SK-N-SH (cell line): ENCODE measurements around the gene TSPAN31. TPM values are rescaled to one million over a fixed set of nuclear protein-coding genes. Genes with fewer than 3 reads are reported as not detected.
A peak's percentile ranks its signal among the peaks of the same experiment; 100 is the strongest.

ENCODE experiments used
- CTCF ChIA-PET: fragments of 300-600, 350-600 bp; formaldehyde crosslinking; extraction: SDS; loops from one replicate; lab custom pipeline; 2021; lab: Yijun Ruan, JAX
- POLR2A ChIA-PET: fragments of 350-600 bp; sonication (Branson Sonifier 250); formaldehyde crosslinking; extraction: SDS; loops from one replicate; lab custom pipeline; 2020; ENCODE audit warnings: antibody characterized with exemption, inconsistent platforms; lab: Yijun Ruan, JAX
- DNase-seq: peaks from one replicate; pipeline ENCODE4 v3.0.0; 2012
- H2AFZ ChIP-seq: fragments of 200-600 bp; sonication (generic); 2 replicates; pipeline ENCODE4 v1.8.1; 2016; ENCODE audit warnings: antibody characterized with exemption, mild to moderate bottlenecking, low read depth
- H3F3A ChIP-seq: fragments of 200-600 bp; sonication (generic); replicated peaks from 2 replicates; pipeline ENCODE3; 2016; ENCODE audit warnings: antibody characterized with exemption, mild to moderate bottlenecking; ENCODE audit not compliant: insufficient read depth
- H3K27ac ChIP-seq, 2 experiments: fragments of 200-500 bp in 1 of 2; fragments of 200-600 bp in 1 of 2; sonication (Bioruptor generic) in 1 of 2; sonication (generic), shearing (Covaris generic) in 1 of 2; 2 replicates each; pipeline versions ENCODE4 v1.5.1 to v1.6.1; 2014 to 2016; ENCODE audit warnings: low read depth in 2 of 2, inconsistent platforms in 1 of 2, low read length in 1 of 2, mild to moderate bottlenecking in 1 of 2, mixed read lengths in 1 of 2
- H3K27me3 ChIP-seq: fragments of 200-600 bp; sonication (generic), shearing (Covaris generic); 2 replicates; pipeline ENCODE4 v1.6.1; 2016; ENCODE audit warnings: mixed run types; ENCODE audit not compliant: insufficient read depth
- H3K36me3 ChIP-seq, 2 experiments: fragments of 200-500 bp in 1 of 2; fragments of 200-600 bp in 1 of 2; sonication (Bioruptor generic) in 1 of 2; sonication (generic) in 1 of 2; replicated peaks in 1 of 2; 2 replicates each; pipeline versions ENCODE3 to v1.5.1; 2014 to 2016; ENCODE audit warnings: low read length in 1 of 2, mild to moderate bottlenecking in 1 of 2; ENCODE audit not compliant: insufficient read depth in 2 of 2, control insufficient read depth in 1 of 2
- H3K4me1 ChIP-seq, 2 experiments: fragments of 200-500 bp in 1 of 2; fragments of 200-600 bp in 1 of 2; sonication (Bioruptor generic) in 1 of 2; sonication (generic), shearing (Covaris generic) in 1 of 2; 2 replicates each; pipeline versions ENCODE4 v1.5.1 to v1.6.1; 2014 to 2016; ENCODE audit warnings: low read depth in 1 of 2, low read length in 1 of 2, mixed run types in 1 of 2; ENCODE audit not compliant: insufficient read depth in 2 of 2, control insufficient read depth in 1 of 2
- H3K4me2 ChIP-seq: fragments of 200-600 bp; sonication (generic), shearing (Covaris generic); 2 replicates; pipeline ENCODE4 v1.6.1; 2017; ENCODE audit warnings: mixed run types
- H3K4me3 ChIP-seq, 2 experiments: fragments of 200-500 bp in 1 of 2; fragments of 200-600 bp in 1 of 2; sonication (Bioruptor generic) in 1 of 2; sonication (generic), shearing (Covaris generic) in 1 of 2; 2 replicates each; pipeline versions ENCODE4 v1.5.1 to v1.8.1; 2014 to 2016; ENCODE audit warnings: low read depth in 2 of 2, inconsistent platforms in 1 of 2, low read length in 1 of 2, mild to moderate bottlenecking in 1 of 2, mixed read lengths in 1 of 2, moderate library complexity in 1 of 2
- H3K79me2 ChIP-seq: fragments of 200-600 bp; sonication (generic); 2 replicates; pipeline ENCODE4 v1.8.1; 2017; ENCODE audit warnings: mild to moderate bottlenecking; ENCODE audit not compliant: insufficient read depth
- H3K9ac ChIP-seq: fragments of 200-600 bp; sonication (generic); 2 replicates; pipeline ENCODE4 v1.6.1; 2017; ENCODE audit warnings: mixed run types
- H3K9me2 ChIP-seq: fragments of 200-600 bp; sonication (generic); 2 replicates; pipeline ENCODE4 v1.6.1; 2017; ENCODE audit warnings: mixed run types
- H3K9me3 ChIP-seq: fragments of 200-600 bp; sonication (generic); 2 replicates; pipeline ENCODE4 v1.6.1; 2017; ENCODE audit warnings: mixed run types, mild to moderate bottlenecking, moderate library complexity
- H4K20me1 ChIP-seq: fragments of 200-600 bp; sonication (generic); 2 replicates; pipeline ENCODE4 v1.6.1; 2017; ENCODE audit warnings: mild to moderate bottlenecking, mixed run types; ENCODE audit not compliant: insufficient read depth
- CTCF ChIP-seq: fragments of 200-600 bp; sonication (generic); IDR thresholded peaks from 2 replicates; pipeline ENCODE4 v1.6.1; 2017; ENCODE audit warnings: antibody characterized with exemption, mild to moderate bottlenecking, moderate library complexity
- ELF1 ChIP-seq: IDR thresholded peaks from 2 replicates; pipeline ENCODE4 v1.4.0; 2012
- EZH2phosphoT487 ChIP-seq: fragments of 200-600 bp; sonication (generic); IDR thresholded peaks from 2 replicates; pipeline ENCODE4 v1.6.1; 2017; ENCODE audit warnings: low read depth, mixed run types, mild to moderate bottlenecking, antibody characterized with exemption, moderate library complexity, borderline replicate concordance
- FOSL2 ChIP-seq: IDR thresholded peaks from 2 replicates; pipeline ENCODE4 v1.4.0; 2012; ENCODE audit warnings: low read depth, mild to moderate bottlenecking, moderate library complexity, borderline replicate concordance
- FOXJ3 ChIP-seq: sonication (generic); formaldehyde crosslinking; IDR thresholded peaks from 2 replicates; pipeline ENCODE4 v1.5.1; 2020; ENCODE audit warnings: mild to moderate bottlenecking, missing genetic modification reagents
- FOXM1 ChIP-seq: IDR thresholded peaks from 2 replicates; pipeline ENCODE4 v1.4.0; 2012; ENCODE audit warnings: low read depth, mild to moderate bottlenecking
- GABPA ChIP-seq: IDR thresholded peaks from 2 replicates; pipeline ENCODE4 v1.4.0; 2012; ENCODE audit warnings: low read depth, mild to moderate bottlenecking
- GATA2 ChIP-seq: sonication (generic); formaldehyde crosslinking; IDR thresholded peaks from 2 replicates; pipeline ENCODE4 v1.5.0; 2020; ENCODE audit warnings: mild to moderate bottlenecking, missing genetic modification reagents
- IRF3 ChIP-seq: fragments of 150-350 bp; IDR thresholded peaks from 2 replicates; pipeline ENCODE4 v1.6.1; 2016; ENCODE audit warnings: mild to moderate bottlenecking, low read depth, low read length
- MXI1 ChIP-seq: IDR thresholded peaks from 2 replicates; pipeline ENCODE4 v1.6.1; 2012; ENCODE audit warnings: mild to moderate bottlenecking, low read depth, low read length, improper control_type of control experiment
- POLR2AphosphoS5 ChIP-seq: IDR thresholded peaks from 2 replicates; pipeline ENCODE4 v1.6.1; 2012; ENCODE audit warnings: low read depth, low read length
- RCOR1 ChIP-seq: fragments of 150-350 bp; IDR thresholded peaks from 2 replicates; pipeline ENCODE4 v1.6.1; 2017; ENCODE audit warnings: antibody characterized with exemption, low read length
- SMC3 ChIP-seq: IDR thresholded peaks from 2 replicates; pipeline ENCODE4 v1.6.1; 2012; ENCODE audit warnings: low read depth, low read length, improper control_type of control experiment
- TAF1 ChIP-seq: IDR thresholded peaks from 2 replicates; pipeline ENCODE4 v1.6.1; 2012; ENCODE audit warnings: low read depth, mild to moderate bottlenecking, low read length, moderate library complexity, borderline replicate concordance
- TCF12 ChIP-seq: IDR thresholded peaks from 2 replicates; pipeline ENCODE4 v1.4.0; 2012
- USF1 ChIP-seq: IDR thresholded peaks from 2 replicates; pipeline ENCODE4 v1.4.0; 2012; ENCODE audit warnings: low read depth, borderline replicate concordance
- USF2 ChIP-seq: fragments of 150-350 bp; IDR thresholded peaks from 2 replicates; pipeline ENCODE4 v1.6.1; 2017; ENCODE audit warnings: antibody characterized with exemption, low read length, low read depth, borderline replicate concordance
- ZBTB33 ChIP-seq: IDR thresholded peaks from 2 replicates; pipeline ENCODE4 v1.4.0; 2012; ENCODE audit warnings: low read depth, borderline replicate concordance
- WGBS: methylation state at CpG from one replicate; pipeline ENCODE4 v1.1.6; 2017; ENCODE audit warnings: low lambda C conversion rate; 5-methylcytosine and 5-hydroxymethylcytosine counted together
- polyA plus RNA-seq, 3 experiments: library from polyadenylated mRNA; depleted of rRNA; stranded (reverse); fragments of >200 nt; gene quantifications; 2 replicates each; pipeline ENCODE4 v1.2.3, GENCODE V29; 2012

TSPAN31 gene
- polyA plus RNA-seq, 1 of the 3 experiments (the other 2 are of a cell fraction) = 36.8 TPM

GRCh38 chr12:57771236-57771872 lies 26.5 kb downstream of the TSPAN31 start:
- peaks cover 9 to 21% of the 10 kb centered on the region in 2 experiments for H3K36me3 ChIP-seq
- peaks cover 3 to 19% of the 10 kb centered on the region in 2 experiments; a peak in 1 of 4 replicates for H3K4me1 ChIP-seq
- CTCF ChIA-PET = interaction anchor here (0.8 to 2.0 kb wide), 7 partner anchors 10 to 45 kb away, joined by 3 to 11 read pairs (median 4); partner anchors contain the start of gene TSFM
- TF ChIP-seq ZBTB33 (no peak), FOXJ3 (CRISPR knock-in tag) (no peak), FOSL2 (0 out of 2 replicates have a peak, but pooled peaks have one; percentile 3), USF2 (no peak), FOXM1 (no peak)
- POLR2A ChIA-PET = no interaction called here
- H3F3A ChIP-seq = peaks cover 3% of the 10 kb centered on the region
- no peaks in the 10 kb centered on the region for H3K9me2 ChIP-seq
- peak overlapping the region; percentile 93 for H3K4me2 ChIP-seq
- peak; percentile 93 for DNase-seq
- WGBS = 2% methylated on average over 15 of the region's 16 CpGs
- H3K4me3 ChIP-seq = peak overlapping the region; percentile 60 to 78
- H3K27me3 ChIP-seq = no peaks in the 10 kb centered on the region
- H3K27ac ChIP-seq = peak overlapping the region; percentile 65 to 92
- peak overlapping the region; percentile 88 for H3K9ac ChIP-seq
- peak overlapping the region; percentile 88 for H2AFZ ChIP-seq
- H3K9me3 ChIP-seq = no peaks in the 10 kb centered on the region
- H4K20me1 ChIP-seq = no peaks in the 10 kb centered on the region
- H3K79me2 ChIP-seq = peaks cover 33% of the 10 kb centered on the region

- Histone ChIP-seq H3K79me2 (peaks cover 33% of the 10 kb centered on the region), H3K4me2 (peak within 1 kb of the TSS; percentile 93), H3K9me3 (no peaks in the 10 kb centered on the region), H3K4me1 (peaks cover 3 to 13% of the 10 kb centered on the region in 2 experiments; a peak in 1 of 4 replicates), H4K20me1 (no peaks in the 10 kb centered on the region), H3K9me2 (no peaks in the 10 kb centered on the region), H3K27me3 (no peaks in the 10 kb centered on the region), H3K27ac (peak within 1 kb of the TSS; percentile 92 to 93), H3K36me3 (peaks cover 9 to 21% of the 10 kb centered on the region in 2 experiments), H3K9ac (peak within 1 kb of the TSS; percentile 88), H3F3A (peaks cover 3% of the 10 kb centered on the region), H2AFZ (peak within 1 kb of the TSS; percentile 88), H3K4me3 (peak within 1 kb of the TSS; percentile 60 to 78)
- CTCF ChIA-PET = interaction anchor here (0.8 to 1.5 kb wide), 4 partner anchors 9 to 46 kb away, joined by 4 to 6 read pairs (median 4); partner anchors contain the start of gene TSFM
- POLR2A ChIA-PET = interaction anchor here (0.7 to 1.2 kb wide), 4 partner anchors 8 to 18 kb away, joined by 4 to 5 read pairs (median 4); no protein-coding TSS in a partner anchor
- WGBS = 0% methylated on average over 5 of the region's 28 CpGs
- peak; percentile 94 for DNase-seq
- TF ChIP-seq RCOR1 (no peak), MXI1 (peak; percentile 100), GABPA (no peak), USF1 (peak; percentile 68; the same call in 1 of the 2 replicates), SMC3 (no peak), FOXJ3 (CRISPR knock-in tag) (no peak), EZH2phosphoT487 (no peak), ELF1 (0 out of 2 replicates have a peak, but pooled peaks have one; percentile 11), CTCF (no peak), TCF12 (no peak), IRF3 (no peak), GATA2 (CRISPR knock-in tag) (no peak), POLR2AphosphoS5 (peak; percentile 86; the same call in 1 of the 2 replicates), TAF1 (peak; percentile 84), FOXM1 (no peak)
Measured at GRCh38 chr12:57771873-57772428, 27.1 kb downstream of the TSPAN31 start, which contains the start of gene METTL1. Gene METTL1, minus strand, starts transcription at chr12:57772105. Its CDS starts 22 bp downstream, at chr12:57772083.
